ENCODE results near the gene RD3L. TPM values are rescaled to one million over a fixed set of nuclear protein-coding genes. Genes with fewer than 3 reads are reported as not detected.

The RD3L gene
- total and polyA plus RNA-seq, 10 of the 15 experiments (the other 5 are each of a cell fraction or from before 2014, with no cell fraction given) = not detected

- FAIRE-seq (no peak), ATAC-seq (no peak), DNase-seq (ENCODE audit: low read depth, low spot score) (no peak)
- ChIA-PET RAD21 (ENCODE audit: unreplicated experiment) (no interaction called here), POLR2A (no interaction called here), SMC1A (ENCODE audit: uncharacterized antibody, unreplicated experiment) (no interaction called here), CTCF (interaction anchor here (1.1 to 5.0 kb wide), 2 partner anchors 92 to 107 kb away, joined by 3 to 52 read pairs; no protein-coding TSS in a partner anchor)
- in situ Hi-C loops (cut with MboI) = no loop called here
- Histone ChIP-seq H3K9ac (ENCODE audit: control insufficient read depth, insufficient read depth, low read length) (no peak overlapping the region), H3K79me2 (ENCODE audit: control insufficient read depth, insufficient read depth, low read length) (no peaks in the 10 kb centered on the region), H3K4me1 (ENCODE audit: control insufficient read depth, insufficient read depth, low read length) (no peaks in the 10 kb centered on the region), H3K4me2 (ENCODE audit: control insufficient read depth, insufficient read depth) (no peak overlapping the region), H4K20me1 (ENCODE audit: control insufficient read depth, insufficient read depth) (no peaks in the 10 kb centered on the region), H2AFZ (ENCODE audit: control insufficient read depth, low read depth, low read length) (no peak overlapping the region), H3K27ac (ENCODE audit: control insufficient read depth, insufficient read depth) (no peak overlapping the region), H3K27me3 (replicated peaks in 1 of 2; ENCODE audit: control insufficient read depth in 2 of 2, insufficient read depth in 2 of 2, low read length in 1 of 2) (no peaks in the 10 kb centered on the region), H3K4me3 (no peak overlapping the region), H3K36me3 (ENCODE audit: control insufficient read depth in 2 of 2, insufficient read depth in 2 of 2, low read length in 1 of 2) (no peaks in the 10 kb centered on the region), H3K9me3 (replicated peaks; ENCODE audit: control insufficient read depth, insufficient read depth, low read length) (no peaks in the 10 kb centered on the region)
- 78% methylated on average over 9 of the region's 9 CpGs for WGBS (ENCODE audit: insufficient coverage, insufficient replicate concordance, low lambda C conversion rate, missing lambda C conversion rate)
- intact Hi-C loops (cut with micrococcal nuclease; ENCODE audit: unreplicated experiment) = no loop called here
- BruUV-seq (replicated peaks) = no TSS peak
- no peak for TF ChIP-seq SREBF1 (IDR thresholded peaks at IDR 0.05; ENCODE audit: low read length)
- no peak for TF ChIP-seq STAT1 (conservative IDR thresholded peaks at IDR 0.05)
- TF ChIP-seq TCF12 (IDR thresholded peaks at IDR 0.05; ENCODE audit: low read depth, low read length) = no peak
- no peak for TF ChIP-seq RAD21 (IDR thresholded peaks at IDR 0.05; ENCODE audit: insufficient read depth, low read depth, low read length)
- no peak for TF ChIP-seq GATAD2B (conservative IDR thresholded peaks at IDR 0.05; ENCODE audit: low read depth)
- TF ChIP-seq CBFB (IDR thresholded peaks at IDR 0.05; ENCODE audit: low read depth) = no peak
- TF ChIP-seq, protein P1, sequence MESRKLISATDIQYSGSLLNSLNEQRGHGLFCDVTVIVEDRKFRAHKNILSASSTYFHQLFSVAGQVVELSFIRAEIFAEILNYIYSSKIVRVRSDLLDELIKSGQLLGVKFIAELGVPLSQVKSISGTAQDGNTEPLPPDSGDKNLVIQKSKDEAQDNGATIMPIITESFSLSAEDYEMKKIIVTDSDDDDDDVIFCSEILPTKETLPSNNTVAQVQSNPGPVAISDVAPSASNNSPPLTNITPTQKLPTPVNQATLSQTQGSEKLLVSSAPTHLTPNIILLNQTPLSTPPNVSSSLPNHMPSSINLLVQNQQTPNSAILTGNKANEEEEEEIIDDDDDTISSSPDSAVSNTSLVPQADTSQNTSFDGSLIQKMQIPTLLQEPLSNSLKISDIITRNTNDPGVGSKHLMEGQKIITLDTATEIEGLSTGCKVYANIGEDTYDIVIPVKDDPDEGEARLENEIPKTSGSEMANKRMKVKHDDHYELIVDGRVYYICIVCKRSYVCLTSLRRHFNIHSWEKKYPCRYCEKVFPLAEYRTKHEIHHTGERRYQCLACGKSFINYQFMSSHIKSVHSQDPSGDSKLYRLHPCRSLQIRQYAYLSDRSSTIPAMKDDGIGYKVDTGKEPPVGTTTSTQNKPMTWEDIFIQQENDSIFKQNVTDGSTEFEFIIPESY (IDR thresholded peaks at IDR 0.05) = no peak
- TF ChIP-seq, protein P2, sequence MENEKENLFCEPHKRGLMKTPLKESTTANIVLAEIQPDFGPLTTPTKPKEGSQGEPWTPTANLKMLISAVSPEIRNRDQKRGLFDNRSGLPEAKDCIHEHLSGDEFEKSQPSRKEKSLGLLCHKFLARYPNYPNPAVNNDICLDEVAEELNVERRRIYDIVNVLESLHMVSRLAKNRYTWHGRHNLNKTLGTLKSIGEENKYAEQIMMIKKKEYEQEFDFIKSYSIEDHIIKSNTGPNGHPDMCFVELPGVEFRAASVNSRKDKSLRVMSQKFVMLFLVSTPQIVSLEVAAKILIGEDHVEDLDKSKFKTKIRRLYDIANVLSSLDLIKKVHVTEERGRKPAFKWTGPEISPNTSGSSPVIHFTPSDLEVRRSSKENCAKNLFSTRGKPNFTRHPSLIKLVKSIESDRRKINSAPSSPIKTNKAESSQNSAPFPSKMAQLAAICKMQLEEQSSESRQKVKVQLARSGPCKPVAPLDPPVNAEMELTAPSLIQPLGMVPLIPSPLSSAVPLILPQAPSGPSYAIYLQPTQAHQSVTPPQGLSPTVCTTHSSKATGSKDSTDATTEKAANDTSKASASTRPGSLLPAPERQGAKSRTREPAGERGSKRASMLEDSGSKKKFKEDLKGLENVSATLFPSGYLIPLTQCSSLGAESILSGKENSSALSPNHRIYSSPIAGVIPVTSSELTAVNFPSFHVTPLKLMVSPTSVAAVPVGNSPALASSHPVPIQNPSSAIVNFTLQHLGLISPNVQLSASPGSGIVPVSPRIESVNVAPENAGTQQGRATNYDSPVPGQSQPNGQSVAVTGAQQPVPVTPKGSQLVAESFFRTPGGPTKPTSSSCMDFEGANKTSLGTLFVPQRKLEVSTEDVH (IDR thresholded peaks at IDR 0.05; ENCODE audit: low read depth, partially characterized antibody) = no peak
- TF ChIP-seq GABPA (IDR thresholded peaks at IDR 0.05; ENCODE audit: low read depth) = no peak
Measured at GRCh38 chr14:103898711-103899110, 43.6 kb downstream of the RD3L start.
